Measurements from ENCODE around the gene ATP5F1C. TPM values are rescaled to one million over a fixed set of nuclear protein-coding genes. Genes with fewer than 3 reads are reported as not detected.

ATP5F1C gene
- total RNA-seq, 1 experiment from 2014 or later, result 292 TPM

DNA sequence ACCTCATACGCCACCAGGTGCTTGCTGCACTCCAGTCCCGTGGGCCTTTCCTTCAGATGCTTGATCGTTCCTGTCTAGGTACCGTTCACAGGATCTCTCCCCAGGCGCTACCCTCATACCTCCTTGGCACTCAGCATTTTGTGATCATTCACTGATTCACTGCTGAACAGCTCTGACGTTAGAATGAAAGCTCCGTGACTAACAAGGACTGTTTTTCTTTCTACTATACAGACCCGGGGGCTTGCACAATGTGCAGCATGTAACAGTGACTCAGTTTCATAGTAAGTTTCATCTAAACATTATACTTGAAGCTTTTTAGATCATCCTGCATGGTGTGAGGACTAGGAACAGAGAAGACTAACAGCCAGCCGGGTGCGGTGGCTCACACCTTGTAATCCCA is 20.8 kb upstream of the ATP5F1C start:
- no peaks in the 10 kb centered on the region for H4K20me1 ChIP-seq (ENCODE audit: insufficient read depth)
- H3K27me3 ChIP-seq (ENCODE audit: insufficient read depth, low read length), result no peaks in the 10 kb centered on the region
- no peak overlapping the region for H3K4me3 ChIP-seq (replicated peaks in 1 of 2; ENCODE audit: low read depth in 1 of 2, low read length in 2 of 2)
- no peak overlapping the region for H3K9ac ChIP-seq (ENCODE audit: low read length)
- POLR2A ChIA-PET, result no interaction called here
- no peaks in the 10 kb centered on the region for H3K9me2 ChIP-seq (ENCODE audit: insufficient read depth)
- no peaks in the 10 kb centered on the region for H3K9me3 ChIP-seq (ENCODE audit: control insufficient read depth in 1 of 2, insufficient read depth in 1 of 2, low read depth in 1 of 2, low read length in 2 of 2)
- no peaks in the 10 kb centered on the region for H3K4me1 ChIP-seq (ENCODE audit: control insufficient read depth in 1 of 2, insufficient read depth in 2 of 2, low read length in 2 of 2)
- ATAC-seq (no peak), DNase-seq (ENCODE audit: low read depth, low spot score) (no peak)
- intact Hi-C loops (cut with micrococcal nuclease), result no loop called here
- no peak overlapping the region for H3K27ac ChIP-seq (ENCODE audit: low read depth, low read length)
- H3K36me3 ChIP-seq (ENCODE audit: control insufficient read depth in 1 of 2, insufficient read depth in 2 of 2, low read length in 2 of 2), result peaks cover 7 to 33% of the 10 kb centered on the region in 2 experiments; a peak in 3 of 4 replicates
- BruUV-seq (replicated peaks), result no TSS peak
- no peaks in the 10 kb centered on the region for H3K79me2 ChIP-seq (ENCODE audit: insufficient read depth, low read length)
- no peak overlapping the region for H3K4me2 ChIP-seq (ENCODE audit: low read length)
- RAD21 ChIA-PET (ENCODE audit: low non-redundant PET in 1 of 2, low total read pairs in 2 of 2, uncharacterized antibody in 2 of 2, unreplicated experiment in 2 of 2), result no interaction called here
- TF ChIP-seq SP1 (IDR thresholded peaks at IDR 0.05; ENCODE audit: low read depth), result no peak
- TF ChIP-seq EZH2phosphoT487 (IDR thresholded peaks at IDR 0.05; ENCODE audit: borderline replicate concordance), result no peak
- TF ChIP-seq, protein P1, sequence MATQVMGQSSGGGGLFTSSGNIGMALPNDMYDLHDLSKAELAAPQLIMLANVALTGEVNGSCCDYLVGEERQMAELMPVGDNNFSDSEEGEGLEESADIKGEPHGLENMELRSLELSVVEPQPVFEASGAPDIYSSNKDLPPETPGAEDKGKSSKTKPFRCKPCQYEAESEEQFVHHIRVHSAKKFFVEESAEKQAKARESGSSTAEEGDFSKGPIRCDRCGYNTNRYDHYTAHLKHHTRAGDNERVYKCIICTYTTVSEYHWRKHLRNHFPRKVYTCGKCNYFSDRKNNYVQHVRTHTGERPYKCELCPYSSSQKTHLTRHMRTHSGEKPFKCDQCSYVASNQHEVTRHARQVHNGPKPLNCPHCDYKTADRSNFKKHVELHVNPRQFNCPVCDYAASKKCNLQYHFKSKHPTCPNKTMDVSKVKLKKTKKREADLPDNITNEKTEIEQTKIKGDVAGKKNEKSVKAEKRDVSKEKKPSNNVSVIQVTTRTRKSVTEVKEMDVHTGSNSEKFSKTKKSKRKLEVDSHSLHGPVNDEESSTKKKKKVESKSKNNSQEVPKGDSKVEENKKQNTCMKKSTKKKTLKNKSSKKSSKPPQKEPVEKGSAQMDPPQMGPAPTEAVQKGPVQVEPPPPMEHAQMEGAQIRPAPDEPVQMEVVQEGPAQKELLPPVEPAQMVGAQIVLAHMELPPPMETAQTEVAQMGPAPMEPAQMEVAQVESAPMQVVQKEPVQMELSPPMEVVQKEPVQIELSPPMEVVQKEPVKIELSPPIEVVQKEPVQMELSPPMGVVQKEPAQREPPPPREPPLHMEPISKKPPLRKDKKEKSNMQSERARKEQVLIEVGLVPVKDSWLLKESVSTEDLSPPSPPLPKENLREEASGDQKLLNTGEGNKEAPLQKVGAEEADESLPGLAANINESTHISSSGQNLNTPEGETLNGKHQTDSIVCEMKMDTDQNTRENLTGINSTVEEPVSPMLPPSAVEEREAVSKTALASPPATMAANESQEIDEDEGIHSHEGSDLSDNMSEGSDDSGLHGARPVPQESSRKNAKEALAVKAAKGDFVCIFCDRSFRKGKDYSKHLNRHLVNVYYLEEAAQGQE (IDR thresholded peaks at IDR 0.05; ENCODE audit: low read depth), result no peak
- TF ChIP-seq ELF1 (IDR thresholded peaks at IDR 0.05; ENCODE audit: borderline replicate concordance, low read depth), result no peak
- no peak for TF ChIP-seq ZFX (IDR thresholded peaks at IDR 0.05)
- TF ChIP-seq FOSL1 (IDR thresholded peaks at IDR 0.05; ENCODE audit: low read depth), result no peak
- no peak for TF ChIP-seq POLR2AphosphoS5 (IDR thresholded peaks at IDR 0.05; ENCODE audit: low read depth, low read length)
- TF ChIP-seq CEBPB (IDR thresholded peaks at IDR 0.05; ENCODE audit: low read depth), result no peak
- TF ChIP-seq YY1 (IDR thresholded peaks at IDR 0.05; ENCODE audit: extremely low read depth, insufficient replicate concordance, low read depth, low read length), result no peak
- no peak for TF ChIP-seq POLR2A (IDR thresholded peaks at IDR 0.05; ENCODE audit: borderline replicate concordance, extremely low read depth, insufficient read depth, insufficient read length)
- no peak for TF ChIP-seq RAD21 (IDR thresholded peaks at IDR 0.05; ENCODE audit: low read depth)
- TF ChIP-seq, protein P2, sequence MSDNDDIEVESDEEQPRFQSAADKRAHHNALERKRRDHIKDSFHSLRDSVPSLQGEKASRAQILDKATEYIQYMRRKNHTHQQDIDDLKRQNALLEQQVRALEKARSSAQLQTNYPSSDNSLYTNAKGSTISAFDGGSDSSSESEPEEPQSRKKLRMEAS (IDR thresholded peaks at IDR 0.05), result no peak
- TF ChIP-seq SIN3A (IDR thresholded peaks at IDR 0.05; ENCODE audit: low read depth), result no peak
- TF ChIP-seq EZH2 (IDR thresholded peaks at IDR 0.05), result no peak
- TF ChIP-seq EGR1 (IDR thresholded peaks at IDR 0.05; ENCODE audit: low read depth), result no peak
- TF ChIP-seq, protein P3, sequence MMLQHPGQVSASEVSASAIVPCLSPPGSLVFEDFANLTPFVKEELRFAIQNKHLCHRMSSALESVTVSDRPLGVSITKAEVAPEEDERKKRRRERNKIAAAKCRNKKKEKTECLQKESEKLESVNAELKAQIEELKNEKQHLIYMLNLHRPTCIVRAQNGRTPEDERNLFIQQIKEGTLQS (IDR thresholded peaks at IDR 0.05), result no peak
- no peak for TF ChIP-seq JUND (IDR thresholded peaks at IDR 0.05)
- TF ChIP-seq, protein P4, sequence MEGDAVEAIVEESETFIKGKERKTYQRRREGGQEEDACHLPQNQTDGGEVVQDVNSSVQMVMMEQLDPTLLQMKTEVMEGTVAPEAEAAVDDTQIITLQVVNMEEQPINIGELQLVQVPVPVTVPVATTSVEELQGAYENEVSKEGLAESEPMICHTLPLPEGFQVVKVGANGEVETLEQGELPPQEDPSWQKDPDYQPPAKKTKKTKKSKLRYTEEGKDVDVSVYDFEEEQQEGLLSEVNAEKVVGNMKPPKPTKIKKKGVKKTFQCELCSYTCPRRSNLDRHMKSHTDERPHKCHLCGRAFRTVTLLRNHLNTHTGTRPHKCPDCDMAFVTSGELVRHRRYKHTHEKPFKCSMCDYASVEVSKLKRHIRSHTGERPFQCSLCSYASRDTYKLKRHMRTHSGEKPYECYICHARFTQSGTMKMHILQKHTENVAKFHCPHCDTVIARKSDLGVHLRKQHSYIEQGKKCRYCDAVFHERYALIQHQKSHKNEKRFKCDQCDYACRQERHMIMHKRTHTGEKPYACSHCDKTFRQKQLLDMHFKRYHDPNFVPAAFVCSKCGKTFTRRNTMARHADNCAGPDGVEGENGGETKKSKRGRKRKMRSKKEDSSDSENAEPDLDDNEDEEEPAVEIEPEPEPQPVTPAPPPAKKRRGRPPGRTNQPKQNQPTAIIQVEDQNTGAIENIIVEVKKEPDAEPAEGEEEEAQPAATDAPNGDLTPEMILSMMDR (IDR thresholded peaks at IDR 0.05 in 2 of 3, conservative IDR thresholded peaks at IDR 0.05 in 1 of 3; ENCODE audit: borderline replicate concordance in 1 of 3, insufficient read depth in 1 of 3, low read depth in 2 of 3, low read length in 2 of 3), result no peak
- TF ChIP-seq, protein P5, sequence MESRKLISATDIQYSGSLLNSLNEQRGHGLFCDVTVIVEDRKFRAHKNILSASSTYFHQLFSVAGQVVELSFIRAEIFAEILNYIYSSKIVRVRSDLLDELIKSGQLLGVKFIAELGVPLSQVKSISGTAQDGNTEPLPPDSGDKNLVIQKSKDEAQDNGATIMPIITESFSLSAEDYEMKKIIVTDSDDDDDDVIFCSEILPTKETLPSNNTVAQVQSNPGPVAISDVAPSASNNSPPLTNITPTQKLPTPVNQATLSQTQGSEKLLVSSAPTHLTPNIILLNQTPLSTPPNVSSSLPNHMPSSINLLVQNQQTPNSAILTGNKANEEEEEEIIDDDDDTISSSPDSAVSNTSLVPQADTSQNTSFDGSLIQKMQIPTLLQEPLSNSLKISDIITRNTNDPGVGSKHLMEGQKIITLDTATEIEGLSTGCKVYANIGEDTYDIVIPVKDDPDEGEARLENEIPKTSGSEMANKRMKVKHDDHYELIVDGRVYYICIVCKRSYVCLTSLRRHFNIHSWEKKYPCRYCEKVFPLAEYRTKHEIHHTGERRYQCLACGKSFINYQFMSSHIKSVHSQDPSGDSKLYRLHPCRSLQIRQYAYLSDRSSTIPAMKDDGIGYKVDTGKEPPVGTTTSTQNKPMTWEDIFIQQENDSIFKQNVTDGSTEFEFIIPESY (IDR thresholded peaks at IDR 0.05; ENCODE audit: extremely low read depth, insufficient replicate concordance, low read length), result no peak
- CTCF ChIA-PET, result no interaction called here
- no peak overlapping the region for H2AFZ ChIP-seq (ENCODE audit: low read depth, low read length, poor library complexity, severe bottlenecking)
